Peyer's patch (tissue), 4 donors: ENCODE measurements around the gene FGF10. TPM values are rescaled to one million over a fixed set of nuclear protein-coding genes. Genes with fewer than 3 reads are reported as not detected.
A peak's percentile ranks its signal among the peaks of the same experiment; 100 is the strongest.

ENCODE experiments used
- DNase-seq, 3 donors: peaks; one replicate each; pipeline ENCODE4 v3.0.0-alpha.2; 2017 to 2019
- H3K27ac ChIP-seq, 4 donors: fragments of 200-600 bp; sonication (generic); one replicate each; pipeline ENCODE4 v1.5.1; 2016 to 2019
- H3K27me3 ChIP-seq, 2 donors: fragments of 200-600 bp; sonication (generic); one replicate each; pipeline ENCODE4 v1.5.1; 2019
- H3K36me3 ChIP-seq, 3 donors: fragments of 200-600 bp; sonication (generic); one replicate each; pipeline ENCODE4 v1.5.1; 2016 to 2019
- H3K4me1 ChIP-seq, 4 donors: fragments of 200-600 bp; sonication (generic); one replicate each; pipeline ENCODE4 v1.5.1; 2016 to 2019
- H3K4me3 ChIP-seq, 4 donors: fragments of 200-600 bp; sonication (generic); 1 replicate in 3 of 4; 2 replicates in 1 of 4; pipeline ENCODE4 v1.5.1; 2016 to 2019; ENCODE audit warnings: mild to moderate bottlenecking in 1 of 4
- H3K9me3 ChIP-seq, 4 donors: fragments of 200-600 bp; sonication (generic); one replicate each; pipeline ENCODE4 v1.5.1; 2016 to 2019; ENCODE audit warnings: mild to moderate bottlenecking in 1 of 4
- POLR2A ChIP-seq, 2 donors: fragments of 450-650 bp; IDR thresholded peaks; one replicate each; pipeline ENCODE4 v1.5.1; 2017; ENCODE audit warnings: antibody characterized with exemption in 2 of 2, mild to moderate bottlenecking in 2 of 2, moderate library complexity in 2 of 2
- total RNA-seq, 4 donors: library from RNA; depleted of rRNA; stranded (reverse); fragments of >200 nt; gene quantifications; one replicate each; pipeline ENCODE4 v1.1.0, GENCODE V29; 2016
- TF ChIP-seq, protein P1 (sequence below), 6 experiments: fragments of 450-650 bp in 4 of 6; fragments of 200-600 bp in 2 of 6; sonication (generic) in 1 of 6; IDR thresholded peaks; one replicate each; pipeline ENCODE4 v1.5.1; 2017 to 2019; ENCODE audit warnings: antibody characterized with exemption in 6 of 6, mild to moderate bottlenecking in 3 of 6, moderate library complexity in 1 of 6

Gene FGF10
- total RNA-seq, 4 donors from 2014 or later: 0.53 to 10.9 (median 4.8) TPM

DNA sequence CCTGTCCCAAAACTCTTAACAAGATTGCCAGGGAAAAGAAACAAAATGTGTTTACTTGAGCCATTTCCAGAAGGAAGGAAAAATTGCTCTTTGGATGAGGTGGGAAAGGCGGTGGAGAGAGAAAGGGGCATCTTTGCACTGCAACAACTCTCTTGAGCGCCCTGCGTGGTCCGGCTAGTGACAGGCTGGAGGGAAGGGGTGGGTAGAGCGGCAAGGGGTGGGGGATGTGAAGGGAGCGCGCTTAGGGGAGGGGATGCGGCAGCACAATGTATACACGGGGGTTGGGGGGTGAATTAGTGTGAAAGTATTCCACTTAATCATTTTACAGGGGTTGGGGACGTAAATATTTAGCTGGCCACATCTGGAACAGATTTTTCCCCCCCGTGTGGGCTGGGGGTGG is 1.3 kb downstream of the FGF10 start:
- Histone ChIP-seq H3K27ac (peak overlapping the region in 2 of 4 donors; percentile 22 to 46), H3K27me3 (no peaks in the 10 kb centered on the region), H3K4me3 (peak overlapping the region in 3 of 4 donors; percentile 20 to 43 (median 32)), H3K4me1 (no peaks in the 10 kb centered on the region), H3K9me3 (no peaks in the 10 kb centered on the region), H3K36me3 (no peaks in the 10 kb centered on the region)
- no peak for TF ChIP-seq POLR2A (IDR thresholded peaks at IDR 0.05)
- TF ChIP-seq, protein P1, sequence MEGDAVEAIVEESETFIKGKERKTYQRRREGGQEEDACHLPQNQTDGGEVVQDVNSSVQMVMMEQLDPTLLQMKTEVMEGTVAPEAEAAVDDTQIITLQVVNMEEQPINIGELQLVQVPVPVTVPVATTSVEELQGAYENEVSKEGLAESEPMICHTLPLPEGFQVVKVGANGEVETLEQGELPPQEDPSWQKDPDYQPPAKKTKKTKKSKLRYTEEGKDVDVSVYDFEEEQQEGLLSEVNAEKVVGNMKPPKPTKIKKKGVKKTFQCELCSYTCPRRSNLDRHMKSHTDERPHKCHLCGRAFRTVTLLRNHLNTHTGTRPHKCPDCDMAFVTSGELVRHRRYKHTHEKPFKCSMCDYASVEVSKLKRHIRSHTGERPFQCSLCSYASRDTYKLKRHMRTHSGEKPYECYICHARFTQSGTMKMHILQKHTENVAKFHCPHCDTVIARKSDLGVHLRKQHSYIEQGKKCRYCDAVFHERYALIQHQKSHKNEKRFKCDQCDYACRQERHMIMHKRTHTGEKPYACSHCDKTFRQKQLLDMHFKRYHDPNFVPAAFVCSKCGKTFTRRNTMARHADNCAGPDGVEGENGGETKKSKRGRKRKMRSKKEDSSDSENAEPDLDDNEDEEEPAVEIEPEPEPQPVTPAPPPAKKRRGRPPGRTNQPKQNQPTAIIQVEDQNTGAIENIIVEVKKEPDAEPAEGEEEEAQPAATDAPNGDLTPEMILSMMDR (IDR thresholded peaks at IDR 0.05): no peak
- no peak for DNase-seq

DNA sequence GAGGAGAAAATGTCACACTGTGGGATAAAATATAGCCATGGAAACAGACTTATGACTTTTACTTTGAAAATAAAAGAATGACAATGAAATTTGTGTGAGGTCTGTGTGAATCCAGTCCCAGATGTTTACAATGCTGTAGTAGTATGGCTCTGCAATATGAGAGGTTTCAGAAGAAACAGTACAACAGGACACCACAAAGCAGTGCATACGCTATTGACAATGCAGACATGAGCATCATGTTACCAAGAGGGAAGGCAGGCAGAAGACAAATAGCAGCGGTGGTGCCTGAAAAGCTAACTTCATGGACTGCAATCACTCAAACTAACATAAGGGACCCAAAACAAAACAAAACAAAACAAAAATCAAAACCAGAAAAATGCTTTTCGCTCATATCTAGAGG is 1.8 kb downstream of the FGF10 start:
- H3K27ac ChIP-seq: peak overlapping the region in 1 of 4 donors; percentile 46
- no peaks in the 10 kb centered on the region for H3K36me3 ChIP-seq
- H3K4me3 ChIP-seq: peak overlapping the region in 2 of 4 donors; percentile 20 to 43
- H3K9me3 ChIP-seq: no peaks in the 10 kb centered on the region
- no peak for DNase-seq
- no peaks in the 10 kb centered on the region for H3K4me1 ChIP-seq
- no peak for TF ChIP-seq POLR2A (IDR thresholded peaks at IDR 0.05)
- TF ChIP-seq, protein P1 (IDR thresholded peaks at IDR 0.05): no peak
- H3K27me3 ChIP-seq: no peaks in the 10 kb centered on the region

DNA sequence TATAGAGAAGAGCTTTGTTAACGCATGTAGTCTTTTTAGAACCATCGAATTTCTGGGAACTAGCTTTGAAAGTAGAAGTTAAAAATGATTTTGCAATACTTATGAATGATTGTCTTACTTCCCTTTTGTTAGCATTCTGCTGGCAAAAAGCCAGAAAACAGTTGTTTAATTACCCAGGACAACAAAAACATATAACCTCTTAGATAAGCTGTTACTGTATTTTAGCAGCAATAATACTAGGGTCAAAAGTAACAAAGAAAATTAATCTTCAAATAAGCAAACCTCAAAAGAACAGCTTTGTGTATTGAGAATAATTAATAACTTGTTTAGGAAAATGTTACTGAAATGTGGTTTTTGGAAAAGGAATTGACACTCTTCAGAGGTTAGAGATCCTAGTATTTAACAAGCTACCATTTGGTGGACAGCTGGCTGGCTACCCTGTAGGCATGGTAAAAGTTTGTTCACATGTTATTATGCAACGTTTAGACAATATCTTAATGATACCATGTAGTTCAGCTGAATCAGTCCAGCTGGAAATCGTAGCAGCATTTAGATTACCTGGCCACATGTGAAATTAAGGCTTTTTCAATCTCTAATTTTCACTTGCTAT is 3.8 kb downstream of the FGF10 start:
- no peak for DNase-seq
- H3K36me3 ChIP-seq: no peaks in the 10 kb centered on the region
- no peak overlapping the region for H3K27ac ChIP-seq
- H3K9me3 ChIP-seq: no peaks in the 10 kb centered on the region
- H3K27me3 ChIP-seq: no peaks in the 10 kb centered on the region
- no peaks in the 10 kb centered on the region for H3K4me1 ChIP-seq
- H3K4me3 ChIP-seq: no peak overlapping the region
- no peak for TF ChIP-seq POLR2A (IDR thresholded peaks at IDR 0.05)
- TF ChIP-seq, protein P1 (IDR thresholded peaks at IDR 0.05): no peak

DNA sequence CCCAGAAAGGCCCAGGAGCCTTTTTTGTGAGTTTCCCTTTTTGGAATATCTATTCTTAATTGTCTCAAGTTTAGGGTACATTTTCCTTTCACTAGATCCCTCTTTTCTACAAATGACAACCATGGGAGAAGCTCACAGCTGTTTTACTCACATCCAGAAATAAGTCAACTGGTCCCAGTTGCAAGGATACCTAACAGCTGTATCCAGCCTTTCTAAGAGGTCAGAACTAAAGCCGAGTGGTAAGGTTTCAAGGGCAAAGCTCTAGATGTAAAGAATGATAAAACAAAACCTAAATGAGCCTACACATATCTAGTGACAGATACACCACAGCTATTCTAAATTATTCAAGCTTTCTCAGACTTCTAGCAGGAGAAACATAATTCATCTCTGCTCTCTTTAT is 4.4 kb downstream of the FGF10 start:
- Histone ChIP-seq H3K27ac (no peak overlapping the region), H3K4me3 (no peak overlapping the region), H3K4me1 (no peaks in the 10 kb centered on the region), H3K27me3 (no peaks in the 10 kb centered on the region), H3K9me3 (no peaks in the 10 kb centered on the region), H3K36me3 (no peaks in the 10 kb centered on the region)
- TF ChIP-seq, protein P1 (IDR thresholded peaks at IDR 0.05): no peak
- no peak for TF ChIP-seq POLR2A (IDR thresholded peaks at IDR 0.05)
- DNase-seq: no peak

DNA sequence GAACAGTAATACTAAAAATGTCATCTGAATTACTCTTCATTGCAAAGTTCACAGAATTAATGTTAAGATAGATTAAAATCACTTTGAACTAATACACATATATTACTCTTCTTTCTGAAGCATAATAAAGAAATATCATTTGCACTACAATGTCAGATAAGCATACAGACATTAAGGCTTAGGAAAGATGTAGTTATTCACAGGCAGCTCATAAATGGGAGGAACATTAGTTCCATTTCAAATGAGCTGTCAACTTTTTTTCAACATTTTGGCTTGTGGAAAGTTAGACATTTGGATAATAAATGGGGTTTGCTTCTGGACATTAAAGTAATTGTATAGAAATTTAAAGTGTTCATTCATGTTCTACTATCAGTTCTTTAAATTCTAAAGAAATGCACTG is 6.3 kb downstream of the FGF10 start:
- H3K4me1 ChIP-seq: no peaks in the 10 kb centered on the region
- no peaks in the 10 kb centered on the region for H3K27me3 ChIP-seq
- H3K27ac ChIP-seq: no peak overlapping the region
- no peaks in the 10 kb centered on the region for H3K36me3 ChIP-seq
- no peak overlapping the region for H3K4me3 ChIP-seq
- DNase-seq: no peak
- H3K9me3 ChIP-seq: no peaks in the 10 kb centered on the region
- TF ChIP-seq, protein P1 (IDR thresholded peaks at IDR 0.05): no peak
- no peak for TF ChIP-seq POLR2A (IDR thresholded peaks at IDR 0.05)

DNA sequence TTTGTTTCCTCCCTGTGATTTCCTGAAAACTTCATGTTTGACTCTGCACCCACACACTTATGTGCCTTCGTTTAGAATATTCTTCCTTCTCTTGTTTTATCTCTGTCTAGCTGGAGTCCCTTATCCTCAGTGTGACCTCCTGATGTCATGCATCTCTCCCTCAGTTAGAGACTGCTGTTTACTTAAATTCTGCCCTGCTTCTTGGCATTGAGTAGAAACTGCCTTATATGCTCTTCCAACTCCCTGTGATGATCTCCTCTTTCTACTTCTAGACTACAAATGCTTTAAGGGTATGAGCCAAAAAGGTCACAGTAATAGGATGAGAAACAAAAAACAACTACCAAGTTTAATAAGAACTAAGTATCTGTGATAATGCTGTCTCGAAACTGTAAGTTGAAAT is 12.2 kb downstream of the FGF10 start:
- H3K27ac ChIP-seq: no peak overlapping the region

More for the DNA sequence above, 12.2 kb downstream of the FGF10 start:
- DNase-seq: no peak
- no peaks in the 10 kb centered on the region for H3K4me1 ChIP-seq
- no peaks in the 10 kb centered on the region for H3K27me3 ChIP-seq
- no peak overlapping the region for H3K4me3 ChIP-seq
- TF ChIP-seq POLR2A (IDR thresholded peaks at IDR 0.05): no peak
- TF ChIP-seq, protein P1 (IDR thresholded peaks at IDR 0.05): no peak
- no peaks in the 10 kb centered on the region for H3K9me3 ChIP-seq
- H3K36me3 ChIP-seq: no peaks in the 10 kb centered on the region
